GM06990 (cell line): ENCODE measurements around the gene ZNF212.

Source experiments
- DNase-seq: peaks from one replicate; pipeline ENCODE4 v3.0.0-alpha.2; 2011; ENCODE audit not compliant: insufficient read length; ENCODE audit errors: extremely low read depth
- H3K27me3 ChIP-seq: replicated peaks from 2 replicates; pipeline ENCODE4 v1.6.0; 2011; ENCODE audit warnings: low read length; ENCODE audit not compliant: control insufficient read depth, insufficient read depth
- H3K36me3 ChIP-seq: 2 replicates; pipeline ENCODE4 v1.5.1; 2011; ENCODE audit warnings: low read length; ENCODE audit not compliant: control insufficient read depth, insufficient read depth
- H3K4me3 ChIP-seq: replicated peaks from 2 replicates; pipeline ENCODE4 v1.5.1; 2011; ENCODE audit warnings: low read depth, mild to moderate bottlenecking, control low read depth, low read length
- TF ChIP-seq, protein P1 (sequence below): IDR thresholded peaks from 2 replicates; pipeline ENCODE4 v1.5.1; 2011; ENCODE audit warnings: low read length, control low read depth, mild to moderate bottlenecking, inconsistent platforms; ENCODE audit not compliant: insufficient read depth, poor library complexity, severe bottlenecking

The ZNF212 gene

GRCh38 chr7:149278396-149278795 is 38.9 kb downstream of the ZNF212 start:
- DNase-seq = no peak
- TF ChIP-seq, protein P1, sequence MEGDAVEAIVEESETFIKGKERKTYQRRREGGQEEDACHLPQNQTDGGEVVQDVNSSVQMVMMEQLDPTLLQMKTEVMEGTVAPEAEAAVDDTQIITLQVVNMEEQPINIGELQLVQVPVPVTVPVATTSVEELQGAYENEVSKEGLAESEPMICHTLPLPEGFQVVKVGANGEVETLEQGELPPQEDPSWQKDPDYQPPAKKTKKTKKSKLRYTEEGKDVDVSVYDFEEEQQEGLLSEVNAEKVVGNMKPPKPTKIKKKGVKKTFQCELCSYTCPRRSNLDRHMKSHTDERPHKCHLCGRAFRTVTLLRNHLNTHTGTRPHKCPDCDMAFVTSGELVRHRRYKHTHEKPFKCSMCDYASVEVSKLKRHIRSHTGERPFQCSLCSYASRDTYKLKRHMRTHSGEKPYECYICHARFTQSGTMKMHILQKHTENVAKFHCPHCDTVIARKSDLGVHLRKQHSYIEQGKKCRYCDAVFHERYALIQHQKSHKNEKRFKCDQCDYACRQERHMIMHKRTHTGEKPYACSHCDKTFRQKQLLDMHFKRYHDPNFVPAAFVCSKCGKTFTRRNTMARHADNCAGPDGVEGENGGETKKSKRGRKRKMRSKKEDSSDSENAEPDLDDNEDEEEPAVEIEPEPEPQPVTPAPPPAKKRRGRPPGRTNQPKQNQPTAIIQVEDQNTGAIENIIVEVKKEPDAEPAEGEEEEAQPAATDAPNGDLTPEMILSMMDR = no peak
- Histone ChIP-seq H3K36me3 (peaks cover 13% of the 10 kb centered on the region), H3K4me3 (no peak overlapping the region), H3K27me3 (no peaks in the 10 kb centered on the region)

GRCh38 chr7:149279111-149279743 is 39.8 kb downstream of the ZNF212 start:
- Histone ChIP-seq H3K27me3 (no peaks in the 10 kb centered on the region), H3K36me3 (peaks cover 12% of the 10 kb centered on the region), H3K4me3 (no peak overlapping the region)
- TF ChIP-seq, protein P1 = no peak
- DNase-seq = no peak

DNA sequence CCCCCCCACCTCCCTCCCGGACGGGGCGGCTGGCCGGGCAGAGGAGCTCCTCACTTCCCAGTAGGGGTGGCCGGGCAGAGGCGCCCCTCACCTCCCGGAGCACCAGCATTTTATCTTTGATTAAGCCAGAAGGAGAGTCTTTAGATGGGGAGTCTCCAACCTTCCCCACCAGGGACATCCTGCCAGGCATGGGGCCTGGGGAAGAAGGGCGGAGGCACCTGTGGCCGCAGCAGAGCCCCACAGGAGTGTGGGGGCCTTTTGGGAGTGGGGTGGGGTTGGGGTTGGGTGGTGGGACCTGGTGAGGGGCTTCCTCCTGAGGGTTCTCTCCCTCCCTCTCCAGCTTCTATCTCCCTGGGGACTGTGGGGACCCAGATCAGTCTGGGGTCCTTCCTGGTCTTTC is 40.7 kb downstream of the ZNF212 start:
- no peak for DNase-seq
- no peak overlapping the region for H3K4me3 ChIP-seq
- TF ChIP-seq, protein P1 = no peak
- H3K27me3 ChIP-seq = no peaks in the 10 kb centered on the region
- H3K36me3 ChIP-seq = peaks cover 12% of the 10 kb centered on the region

- peaks cover 10% of the 10 kb centered on the region for H3K36me3 ChIP-seq
- no peaks in the 10 kb centered on the region for H3K27me3 ChIP-seq
- H3K4me3 ChIP-seq = no peak overlapping the region
- TF ChIP-seq, protein P1 = no peak
- no peak for DNase-seq
These were observed 41.4 kb downstream of the ZNF212 start for GRCh38 chr7:149280661-149281507.

DNA sequence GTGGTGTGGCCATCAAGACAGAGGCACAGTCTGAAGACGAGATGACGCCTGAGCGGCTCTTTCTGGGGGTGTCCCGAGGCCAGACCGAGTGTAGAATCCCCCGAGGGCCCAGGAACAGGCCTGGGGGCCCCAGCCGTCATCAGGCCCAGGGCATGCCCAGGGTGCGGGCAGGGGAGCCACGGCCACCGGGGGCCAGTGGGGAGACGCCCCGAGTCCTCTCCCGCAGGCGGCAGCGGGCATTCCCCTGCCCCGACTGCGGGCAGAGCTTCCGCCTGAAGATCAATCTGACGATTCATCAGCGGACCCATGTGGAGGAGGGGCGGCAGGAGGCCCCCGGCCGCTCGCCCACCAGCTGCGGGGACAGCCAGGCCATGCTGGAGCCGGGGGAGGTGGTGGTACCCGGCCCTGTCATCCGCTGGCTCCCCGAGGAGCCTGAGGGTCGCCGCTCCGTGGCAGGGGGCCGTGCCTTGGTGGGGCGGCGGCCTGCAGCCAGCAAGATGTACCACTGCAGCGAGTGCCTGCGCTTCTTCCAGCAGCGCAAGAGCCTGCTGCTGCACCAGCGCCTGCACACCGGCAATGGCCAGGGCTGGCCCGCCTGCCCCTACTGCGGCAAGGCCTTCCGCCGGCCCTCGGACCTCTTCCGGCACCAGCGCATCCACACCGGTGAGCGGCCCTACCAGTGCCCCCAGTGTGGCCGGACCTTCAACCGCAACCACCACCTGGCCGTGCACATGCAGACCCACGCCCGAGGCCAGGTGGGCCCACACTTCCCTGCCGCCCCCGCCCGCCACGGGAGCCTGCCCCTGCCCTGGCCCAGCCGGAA is 42.3 kb downstream of the ZNF212 start:
- no peak for DNase-seq
- H3K36me3 ChIP-seq = peaks cover 10% of the 10 kb centered on the region
- H3K27me3 ChIP-seq = no peaks in the 10 kb centered on the region
- TF ChIP-seq, protein P1 = no peak
- no peak overlapping the region for H3K4me3 ChIP-seq
